Liver (tissue), 3 donors: Measurements from ENCODE around the gene CELSR1.

ENCODE experiments used
- RAD21 ChIP-seq, 2 donors: IDR thresholded peaks; 2 replicates each; pipeline ENCODE4 v1.6.1; 2016; ENCODE audit warnings: antibody characterized with exemption in 2 of 2, mild to moderate bottlenecking in 2 of 2
- TF ChIP-seq, protein P1 (sequence below): IDR thresholded peaks from 2 replicates; pipeline ENCODE4 v1.6.1; 2016; ENCODE audit warnings: antibody characterized with exemption
- TF ChIP-seq, protein P2 (sequence below): fragments of 150-350 bp; IDR thresholded peaks from 2 replicates; pipeline ENCODE4 v1.5.1; 2017; ENCODE audit warnings: improper control_type of control experiment, low read depth, low read length; ENCODE audit not compliant: missing input control
- TF ChIP-seq, protein P3 (sequence below): IDR thresholded peaks from 2 replicates; pipeline ENCODE4 v1.6.1; 2016; ENCODE audit warnings: antibody characterized with exemption, mild to moderate bottlenecking
- donor health status: healthy.
- donor health status: healthy.

- TF ChIP-seq, protein P1, sequence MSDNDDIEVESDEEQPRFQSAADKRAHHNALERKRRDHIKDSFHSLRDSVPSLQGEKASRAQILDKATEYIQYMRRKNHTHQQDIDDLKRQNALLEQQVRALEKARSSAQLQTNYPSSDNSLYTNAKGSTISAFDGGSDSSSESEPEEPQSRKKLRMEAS: no peak
- TF ChIP-seq, protein P2, sequence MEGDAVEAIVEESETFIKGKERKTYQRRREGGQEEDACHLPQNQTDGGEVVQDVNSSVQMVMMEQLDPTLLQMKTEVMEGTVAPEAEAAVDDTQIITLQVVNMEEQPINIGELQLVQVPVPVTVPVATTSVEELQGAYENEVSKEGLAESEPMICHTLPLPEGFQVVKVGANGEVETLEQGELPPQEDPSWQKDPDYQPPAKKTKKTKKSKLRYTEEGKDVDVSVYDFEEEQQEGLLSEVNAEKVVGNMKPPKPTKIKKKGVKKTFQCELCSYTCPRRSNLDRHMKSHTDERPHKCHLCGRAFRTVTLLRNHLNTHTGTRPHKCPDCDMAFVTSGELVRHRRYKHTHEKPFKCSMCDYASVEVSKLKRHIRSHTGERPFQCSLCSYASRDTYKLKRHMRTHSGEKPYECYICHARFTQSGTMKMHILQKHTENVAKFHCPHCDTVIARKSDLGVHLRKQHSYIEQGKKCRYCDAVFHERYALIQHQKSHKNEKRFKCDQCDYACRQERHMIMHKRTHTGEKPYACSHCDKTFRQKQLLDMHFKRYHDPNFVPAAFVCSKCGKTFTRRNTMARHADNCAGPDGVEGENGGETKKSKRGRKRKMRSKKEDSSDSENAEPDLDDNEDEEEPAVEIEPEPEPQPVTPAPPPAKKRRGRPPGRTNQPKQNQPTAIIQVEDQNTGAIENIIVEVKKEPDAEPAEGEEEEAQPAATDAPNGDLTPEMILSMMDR: no peak
- TF ChIP-seq RAD21 (IDR thresholded peaks at IDR 0.05): no peak
- TF ChIP-seq, protein P3, sequence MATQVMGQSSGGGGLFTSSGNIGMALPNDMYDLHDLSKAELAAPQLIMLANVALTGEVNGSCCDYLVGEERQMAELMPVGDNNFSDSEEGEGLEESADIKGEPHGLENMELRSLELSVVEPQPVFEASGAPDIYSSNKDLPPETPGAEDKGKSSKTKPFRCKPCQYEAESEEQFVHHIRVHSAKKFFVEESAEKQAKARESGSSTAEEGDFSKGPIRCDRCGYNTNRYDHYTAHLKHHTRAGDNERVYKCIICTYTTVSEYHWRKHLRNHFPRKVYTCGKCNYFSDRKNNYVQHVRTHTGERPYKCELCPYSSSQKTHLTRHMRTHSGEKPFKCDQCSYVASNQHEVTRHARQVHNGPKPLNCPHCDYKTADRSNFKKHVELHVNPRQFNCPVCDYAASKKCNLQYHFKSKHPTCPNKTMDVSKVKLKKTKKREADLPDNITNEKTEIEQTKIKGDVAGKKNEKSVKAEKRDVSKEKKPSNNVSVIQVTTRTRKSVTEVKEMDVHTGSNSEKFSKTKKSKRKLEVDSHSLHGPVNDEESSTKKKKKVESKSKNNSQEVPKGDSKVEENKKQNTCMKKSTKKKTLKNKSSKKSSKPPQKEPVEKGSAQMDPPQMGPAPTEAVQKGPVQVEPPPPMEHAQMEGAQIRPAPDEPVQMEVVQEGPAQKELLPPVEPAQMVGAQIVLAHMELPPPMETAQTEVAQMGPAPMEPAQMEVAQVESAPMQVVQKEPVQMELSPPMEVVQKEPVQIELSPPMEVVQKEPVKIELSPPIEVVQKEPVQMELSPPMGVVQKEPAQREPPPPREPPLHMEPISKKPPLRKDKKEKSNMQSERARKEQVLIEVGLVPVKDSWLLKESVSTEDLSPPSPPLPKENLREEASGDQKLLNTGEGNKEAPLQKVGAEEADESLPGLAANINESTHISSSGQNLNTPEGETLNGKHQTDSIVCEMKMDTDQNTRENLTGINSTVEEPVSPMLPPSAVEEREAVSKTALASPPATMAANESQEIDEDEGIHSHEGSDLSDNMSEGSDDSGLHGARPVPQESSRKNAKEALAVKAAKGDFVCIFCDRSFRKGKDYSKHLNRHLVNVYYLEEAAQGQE: no peak
Measured at GRCh38 chr22:46469711-46470110, 67.7 kb downstream of the CELSR1 start.
